Measurements from ENCODE around the gene KPNA2. TPM values are rescaled to one million over a fixed set of nuclear protein-coding genes. Genes with fewer than 3 reads are reported as not detected.
A peak's percentile ranks its signal among the peaks of the same experiment; 100 is the strongest.
"Not testable (repeated sequence)": the region's sequence is repeated elsewhere in the genome, so short reads cannot be mapped to it uniquely, and the experiment has no call there.

Gene KPNA2
- total RNA-seq, 1 donor from 2014 or later, result 210 TPM

- no peak overlapping the region for H3K27ac Mint-ChIP-seq
- H3K4me1 Mint-ChIP-seq, result peaks cover 16% of the 10 kb centered on the region
- no peak for DNase-seq
- H3K36me3 Mint-ChIP-seq (ENCODE audit: low read depth), result peaks cover 23% of the 10 kb centered on the region
- H3K9me3 Mint-ChIP-seq, result no peaks in the 10 kb centered on the region
- no peak overlapping the region for H3K4me3 Mint-ChIP-seq
- intact Hi-C loops (cut with micrococcal nuclease), result loop anchor here (2.0 kb wide), 1 partner anchor 423 kb away; the partner anchor contains the start of gene WIPI1
- no peaks in the 10 kb centered on the region for H3K27me3 Mint-ChIP-seq
Measured at GRCh38 chr17:68033636-68034451, 1.7 kb upstream of the KPNA2 start.

- Mint-ChIP-seq H3K36me3 (ENCODE audit: low read depth) (peaks cover 28% of the 10 kb centered on the region), H3K4me3 (no peak overlapping the region), H3K27ac (no peak overlapping the region), H3K9me3 (no peaks in the 10 kb centered on the region), H3K27me3 (no peaks in the 10 kb centered on the region), H3K4me1 (peaks cover 16% of the 10 kb centered on the region)
- no peak for DNase-seq
- intact Hi-C loops (cut with micrococcal nuclease), result loop anchor here (2.0 kb wide), 1 partner anchor 422 kb away; the partner anchor contains the start of gene WIPI1
Measured at GRCh38 chr17:68034452-68034776, 1.1 kb upstream of the KPNA2 start.

GRCh38 chr17:68035131-68035522 is 408 bp upstream of the KPNA2 start:
- Mint-ChIP-seq H3K4me3 (peak overlapping the region; percentile 95), H3K9me3 (no peaks in the 10 kb centered on the region), H3K4me1 (peaks cover 16% of the 10 kb centered on the region), H3K36me3 (ENCODE audit: low read depth) (peaks cover 31% of the 10 kb centered on the region), H3K27ac (peak overlapping the region; percentile 92), H3K27me3 (no peaks in the 10 kb centered on the region)
- intact Hi-C loops (cut with micrococcal nuclease), result loop anchor here (1.0 to 5.0 kb wide), 5 partner anchors 15 to 422 kb away; partner anchors contain the start of genes C17orf58, NOL11 and WIPI1
- peak; percentile 97 for DNase-seq

GRCh38 chr17:68036304-68037147 is 991 bp downstream of the KPNA2 start:
- intact Hi-C loops (cut with micrococcal nuclease), result loop anchor here (5.0 kb wide), 2 partner anchors 39 to 319 kb away; partner anchors contain the start of genes C17orf58 and NOL11
- H3K9me3 Mint-ChIP-seq, result no peaks in the 10 kb centered on the region
- H3K4me3 Mint-ChIP-seq, result peak overlapping the region; percentile 95
- peak overlapping the region; percentile 92 for H3K27ac Mint-ChIP-seq
- peaks cover 16% of the 10 kb centered on the region for H3K4me1 Mint-ChIP-seq
- H3K36me3 Mint-ChIP-seq (ENCODE audit: low read depth), result peaks cover 43% of the 10 kb centered on the region
- no peaks in the 10 kb centered on the region for H3K27me3 Mint-ChIP-seq
- DNase-seq, result no peak

GRCh38 chr17:68047153-68047846 is 11.8 kb downstream of the KPNA2 start:
- no peaks in the 10 kb centered on the region for H3K9me3 Mint-ChIP-seq
- H3K4me1 Mint-ChIP-seq, result peaks cover 9% of the 10 kb centered on the region
- intact Hi-C loops (cut with micrococcal nuclease), result no loop called here
- H3K27ac Mint-ChIP-seq, result no peak overlapping the region
- H3K36me3 Mint-ChIP-seq (ENCODE audit: low read depth), result peaks cover 59% of the 10 kb centered on the region
- no peak overlapping the region for H3K4me3 Mint-ChIP-seq
- H3K27me3 Mint-ChIP-seq, result no peaks in the 10 kb centered on the region
- no peak for DNase-seq

- H3K9me3 Mint-ChIP-seq; H3K27me3 Mint-ChIP-seq; H3K4me1 Mint-ChIP-seq; DNase-seq; H3K4me3 Mint-ChIP-seq; intact Hi-C loops (cut with micrococcal nuclease); H3K27ac Mint-ChIP-seq: not testable (repeated sequence)
- peaks cover 54% of the 10 kb centered on the region for H3K36me3 Mint-ChIP-seq (ENCODE audit: low read depth)
Measured at GRCh38 chr17:68047890-68048542, 12.5 kb downstream of the KPNA2 start.

GRCh38 chr17:68048996-68049395 is 13.5 kb downstream of the KPNA2 start:
- Mint-ChIP-seq H3K36me3 (ENCODE audit: low read depth) (peaks cover 44% of the 10 kb centered on the region), H3K27ac (no peak overlapping the region), H3K27me3 (no peaks in the 10 kb centered on the region), H3K4me3 (no peak overlapping the region), H3K9me3 (no peaks in the 10 kb centered on the region), H3K4me1 (peaks cover 9% of the 10 kb centered on the region)
- DNase-seq, result no peak
- intact Hi-C loops (cut with micrococcal nuclease), result no loop called here

- H3K4me1 Mint-ChIP-seq; H3K27ac Mint-ChIP-seq; H3K4me3 Mint-ChIP-seq; intact Hi-C loops (cut with micrococcal nuclease); H3K27me3 Mint-ChIP-seq; DNase-seq; H3K9me3 Mint-ChIP-seq: not testable (repeated sequence)
- H3K36me3 Mint-ChIP-seq (ENCODE audit: low read depth), result peaks cover 34% of the 10 kb centered on the region
Measured at GRCh38 chr17:68049812-68050437, 14.4 kb downstream of the KPNA2 start.

- H3K4me3 Mint-ChIP-seq; H3K27me3 Mint-ChIP-seq; intact Hi-C loops (cut with micrococcal nuclease); H3K9me3 Mint-ChIP-seq; DNase-seq; H3K4me1 Mint-ChIP-seq; H3K27ac Mint-ChIP-seq: not testable (repeated sequence)
- peaks cover 21% of the 10 kb centered on the region for H3K36me3 Mint-ChIP-seq (ENCODE audit: low read depth)
Measured at GRCh38 chr17:68051321-68052312, 16.1 kb downstream of the KPNA2 start.

GRCh38 chr17:68052810-68053209 is 17.3 kb downstream of the KPNA2 start:
- no peak for DNase-seq
- Mint-ChIP-seq H3K36me3 (ENCODE audit: low read depth) (peaks cover 14% of the 10 kb centered on the region), H3K4me1 (peaks cover 11% of the 10 kb centered on the region), H3K27me3 (peaks cover 2% of the 10 kb centered on the region), H3K27ac (no peak overlapping the region), H3K9me3 (no peaks in the 10 kb centered on the region), H3K4me3 (no peak overlapping the region)
- intact Hi-C loops (cut with micrococcal nuclease), result no loop called here

GRCh38 chr17:68053231-68054013 is 17.9 kb downstream of the KPNA2 start:
- H3K27ac Mint-ChIP-seq, result no peak overlapping the region
- peaks cover 2% of the 10 kb centered on the region for H3K27me3 Mint-ChIP-seq
- H3K9me3 Mint-ChIP-seq, result no peaks in the 10 kb centered on the region
- peaks cover 11% of the 10 kb centered on the region for H3K4me1 Mint-ChIP-seq
- peaks cover 12% of the 10 kb centered on the region for H3K36me3 Mint-ChIP-seq (ENCODE audit: low read depth)
- DNase-seq, result no peak
- H3K4me3 Mint-ChIP-seq, result no peak overlapping the region
- intact Hi-C loops (cut with micrococcal nuclease), result no loop called here
